GM19099 (cell line): ENCODE measurements around the gene NTM.

Source experiments
- POLR2A ChIP-seq: IDR thresholded peaks from 3 replicates; pipeline ENCODE4 v1.6.1; 2011; ENCODE audit warnings: low read depth; ENCODE audit not compliant: insufficient read length; ENCODE audit errors: extremely low read depth

The NTM gene

GRCh38 chr11:131486937-131487635 is 116.7 kb downstream of the NTM start:
- no peak for TF ChIP-seq POLR2A

- TF ChIP-seq POLR2A, result no peak
These were observed 117.8 kb downstream of the NTM start for GRCh38 chr11:131488238-131488637.

- no peak for TF ChIP-seq POLR2A
These were observed 121.1 kb downstream of the NTM start for GRCh38 chr11:131491503-131491902.

- no peak for TF ChIP-seq POLR2A
These were observed 125.0 kb downstream of the NTM start for GRCh38 chr11:131495423-131495822.

GRCh38 chr11:131498631-131499160 is 128.3 kb downstream of the NTM start:
- TF ChIP-seq POLR2A, result no peak

GRCh38 chr11:131499199-131499598 is 128.8 kb downstream of the NTM start:
- no peak for TF ChIP-seq POLR2A

- no peak for TF ChIP-seq POLR2A
These were observed 132.6 kb downstream of the NTM start for GRCh38 chr11:131503017-131503416.

GRCh38 chr11:131504199-131504949 is 134.0 kb downstream of the NTM start:
- no peak for TF ChIP-seq POLR2A

GRCh38 chr11:131506348-131506747 is 135.9 kb downstream of the NTM start:
- TF ChIP-seq POLR2A, result no peak

GRCh38 chr11:131510662-131511061 is 140.2 kb downstream of the NTM start:
- no peak for TF ChIP-seq POLR2A

GRCh38 chr11:131511794-131512193 is 141.4 kb downstream of the NTM start:
- TF ChIP-seq POLR2A, result no peak

GRCh38 chr11:131512228-131512627 is 141.8 kb downstream of the NTM start:
- no peak for TF ChIP-seq POLR2A

GRCh38 chr11:131514062-131514461 is 143.6 kb downstream of the NTM start:
- TF ChIP-seq POLR2A, result no peak

- TF ChIP-seq POLR2A, result no peak
These were observed 148.0 kb downstream of the NTM start for GRCh38 chr11:131518305-131518838.

- no peak for TF ChIP-seq POLR2A
These were observed 152.4 kb downstream of the NTM start for GRCh38 chr11:131522851-131523250.

GRCh38 chr11:131530407-131530806 is 160.0 kb downstream of the NTM start:
- no peak for TF ChIP-seq POLR2A
